K562 (cell line): Measurements from ENCODE around the gene C19orf67. TPM values are rescaled to one million over a fixed set of nuclear protein-coding genes. Genes with fewer than 3 reads are reported as not detected.

ENCODE experiments used
- ATAC-seq: fragments of 200-7000 bp; cut with Tn5 transposase; 3 replicates; pipeline ENCODE4 v1.9.1; 2020; ENCODE audit warnings: moderate library complexity
- BruUV-seq: library from RNA; stranded (reverse); fragments of 400-500 nt; replicated peaks from 2 replicates; lab custom pipeline; 2021; lab: Mats Ljungman, UMichigan
- CTCF ChIA-PET: fragments of 300-600 bp; formaldehyde crosslinking; extraction: SDS; loops from one replicate; lab custom pipeline; 2021; ENCODE audit warnings: low intra/inter-chr PET ratio; lab: Yijun Ruan, JAX
- POLR2A ChIA-PET: fragments of 300-600, 350-650 bp; sonication (Branson Sonifier 250); formaldehyde crosslinking; extraction: SDS; loops from one replicate; lab custom pipeline; 2021; ENCODE audit warnings: antibody characterized with exemption, inconsistent platforms; lab: Yijun Ruan, JAX
- DNase-seq, 4 experiments: peaks; one replicate each; pipeline versions ENCODE4 v3.0.0 to v3.0.0-alpha.2; 2011 to 2018; ENCODE audit warnings: low spot score in 3 of 4, mixed read lengths in 3 of 4; ENCODE audit errors: extremely low read depth in 1 of 4
- FAIRE-seq: peaks from 2 replicates; lab custom pipeline; 2011; peaks lifted over from hg19 to GRCh38; lab: Jason Lieb, UNC
- H2AFZ ChIP-seq: 2 replicates; pipeline ENCODE4 v1.6.0; 2011; ENCODE audit warnings: low read depth, low read length, control low read depth, inconsistent platforms
- H3K27ac ChIP-seq: fragments of 200-600 bp; 3 replicates; pipeline ENCODE4 v1.8.0; 2011; ENCODE audit warnings: low read depth, mild to moderate bottlenecking, control low read depth, inconsistent platforms, low read length, moderate library complexity, mixed read lengths; ENCODE audit errors: extremely low read depth
- H3K27me3 ChIP-seq, 2 experiments: fragments of 300-600 bp in 1 of 2; 2 replicates in 1 of 2; 3 replicates in 1 of 2; pipeline versions ENCODE4 v1.6.0 to v1.8.0; 2011; ENCODE audit warnings: inconsistent platforms in 2 of 2, low read length in 2 of 2, mild to moderate bottlenecking in 1 of 2, mixed read lengths in 1 of 2, moderate library complexity in 1 of 2; ENCODE audit not compliant: control insufficient read depth in 2 of 2, insufficient read depth in 2 of 2
- H3K36me3 ChIP-seq: fragments of 300-600 bp; 3 replicates; pipeline ENCODE4 v1.8.0; 2011; ENCODE audit warnings: mild to moderate bottlenecking, low read length, inconsistent platforms; ENCODE audit not compliant: control insufficient read depth, insufficient read depth
- H3K4me1 ChIP-seq, 2 experiments: fragments of 200-600 bp in 1 of 2; replicated peaks in 1 of 2; 2 replicates in 1 of 2; 3 replicates in 1 of 2; pipeline versions ENCODE4 v1.5.1 to v1.8.0; 2011; ENCODE audit warnings: inconsistent platforms in 2 of 2, low read length in 2 of 2, mild to moderate bottlenecking in 1 of 2, mixed read lengths in 1 of 2, moderate library complexity in 1 of 2; ENCODE audit not compliant: control insufficient read depth in 2 of 2, insufficient read depth in 2 of 2
- H3K4me2 ChIP-seq: 2 replicates; pipeline ENCODE4 v1.6.1; 2011; ENCODE audit warnings: low read length, control low read depth, inconsistent platforms, mixed read lengths; ENCODE audit not compliant: insufficient read depth
- H3K4me3 ChIP-seq: fragments of 200-600 bp; sonication (generic), shearing (Covaris generic); 2 replicates; pipeline ENCODE4 v1.5.1; 2016; ENCODE audit warnings: control low read depth, inconsistent platforms
- H3K79me2 ChIP-seq: fragments of 200-600 bp; 3 replicates; pipeline ENCODE4 v1.8.0; 2011; ENCODE audit warnings: low read length, inconsistent platforms; ENCODE audit not compliant: control insufficient read depth, insufficient read depth
- H3K9ac ChIP-seq, 2 experiments: 2 replicates each; pipeline versions ENCODE4 v1.6.0 to v1.6.1; 2011; ENCODE audit warnings: low read depth in 2 of 2, low read length in 2 of 2, control low read depth in 1 of 2, inconsistent platforms in 1 of 2, mild to moderate bottlenecking in 1 of 2, mixed read lengths in 1 of 2; ENCODE audit not compliant: insufficient read depth in 1 of 2
- H3K9me1 ChIP-seq: one replicate; pipeline ENCODE4 v1.6.0; 2011; ENCODE audit warnings: inconsistent platforms, mild to moderate bottlenecking, low read length, moderate library complexity; ENCODE audit not compliant: control insufficient read depth, insufficient read depth
- H3K9me3 ChIP-seq: replicated peaks from 2 replicates; pipeline ENCODE4 v1.5.1; 2011; ENCODE audit warnings: low read depth, low read length, inconsistent platforms; ENCODE audit not compliant: control insufficient read depth, insufficient read depth
- H4K20me1 ChIP-seq: replicated peaks from 2 replicates; pipeline ENCODE4 v1.6.1; 2011; ENCODE audit warnings: low read length, inconsistent platforms, mixed read lengths; ENCODE audit not compliant: control insufficient read depth, insufficient read depth
- ATF1 ChIP-seq, 2 experiments: fragments of 450-650 bp in 1 of 2; IDR thresholded peaks; 2 replicates each; pipeline ENCODE4 v1.6.1; 2016; ENCODE audit warnings: missing compliant biosample characterization in 1 of 2, missing genetic modification characterization in 1 of 2
- ATF2 ChIP-seq: sonication (generic); formaldehyde crosslinking; IDR thresholded peaks from 2 replicates; pipeline ENCODE4 v1.8.1; 2022; ENCODE audit warnings: missing genetic modification reagents
- CHCHD3 ChIP-seq: fragments of 250-450 bp; sonication (Bioruptor Pico); IDR thresholded peaks from 2 replicates; pipeline ENCODE4 v2.1.2; 2022; ENCODE audit warnings: mild to moderate bottlenecking
- GABPA ChIP-seq: fragments of 200-800 bp; sonication (Bioruptor generic); conservative IDR thresholded peaks from 2 replicates; pipeline ENCODE4 v1.6.1; 2016; ENCODE audit warnings: low read depth, missing genetic modification characterization, missing compliant biosample characterization
- HIVEP1 ChIP-seq: fragments of 250-450 bp; sonication (Bioruptor Pico); IDR thresholded peaks from 2 replicates; pipeline ENCODE4 v1.4.0; 2020; ENCODE audit warnings: mild to moderate bottlenecking
- HMG20B ChIP-seq: fragments of 250-450 bp; sonication (Bioruptor Pico); IDR thresholded peaks from 2 replicates; pipeline ENCODE4 v1.5.0; 2021; ENCODE audit warnings: mild to moderate bottlenecking
- MAFF ChIP-seq: IDR thresholded peaks from 2 replicates; pipeline ENCODE4 v1.6.1; 2012; ENCODE audit warnings: low read length, improper control_type of control experiment
- NR0B1 ChIP-seq: fragments of 450-650 bp; IDR thresholded peaks from one replicate; pipeline ENCODE4 v1.6.1; 2018; ENCODE audit warnings: mild to moderate bottlenecking, moderate library complexity; ENCODE audit not compliant: partially characterized antibody
- OTX1 ChIP-seq: fragments of 450-650 bp; formaldehyde crosslinking; IDR thresholded peaks from 2 replicates; pipeline ENCODE4 v1.4.0; 2022; ENCODE audit warnings: mild to moderate bottlenecking
- PML ChIP-seq: IDR thresholded peaks from 2 replicates; pipeline ENCODE4 v1.6.1; 2012; ENCODE audit warnings: low read length, inconsistent platforms
- PRPF4 ChIP-seq: fragments of 200-400 bp; formaldehyde crosslinking; IDR thresholded peaks from one replicate; pipeline ENCODE4 v1.6.1; 2017; ENCODE audit warnings: low read length, low read depth, mild to moderate bottlenecking; ENCODE audit not compliant: insufficient read depth, poor library complexity, severe bottlenecking
- RBM17 ChIP-seq: fragments of 200-400 bp; formaldehyde crosslinking; IDR thresholded peaks from 2 replicates; pipeline ENCODE4 v1.6.1; 2017; ENCODE audit warnings: low read depth, mild to moderate bottlenecking, low read length, borderline replicate concordance
- RHOXF2B ChIP-seq: fragments of 250-450 bp; sonication (Bioruptor Pico); conservative IDR thresholded peaks from 2 replicates; pipeline ENCODE4 v1.5.1; 2021
- SMAD4 ChIP-seq: fragments of 250-450 bp; sonication (Bioruptor Pico); conservative IDR thresholded peaks from 2 replicates; pipeline ENCODE4 v1.8.0; 2021; ENCODE audit warnings: inconsistent platforms, mild to moderate bottlenecking, moderate library complexity
- THAP12 ChIP-seq: fragments of 250-450 bp; sonication (Bioruptor Pico); IDR thresholded peaks from 2 replicates; pipeline ENCODE4 v1.9.0; 2021; ENCODE audit warnings: mild to moderate bottlenecking, inconsistent platforms
- TOE1 ChIP-seq, 2 experiments: fragments of 450-650 bp in 1 of 2; sonication (generic) in 1 of 2; formaldehyde crosslinking in 1 of 2; IDR thresholded peaks; 2 replicates each; pipeline versions ENCODE4 v1.7.1 to v1.8.0; 2016 to 2022; ENCODE audit warnings: borderline replicate concordance in 2 of 2, mild to moderate bottlenecking in 2 of 2, antibody characterized with exemption in 1 of 2, inconsistent platforms in 1 of 2, low read depth in 1 of 2, missing genetic modification reagents in 1 of 2, moderate library complexity in 1 of 2
- ZBTB17 ChIP-seq: fragments of 450-650 bp; formaldehyde crosslinking; IDR thresholded peaks from 2 replicates; pipeline ENCODE4 v1.4.0; 2020; ENCODE audit warnings: mild to moderate bottlenecking
- whole genome bisulfite sequencing: fragments of 100-300 bp; shearing (Covaris generic); methylation state at CpG from one replicate; pipeline ENCODE4 v1.1.6; 2016; ENCODE audit warnings: low coverage, mixed read lengths; ENCODE audit not compliant: insufficient coverage; ENCODE audit errors: missing lambda C conversion rate; 5-methylcytosine and 5-hydroxymethylcytosine counted together
- in situ Hi-C: fragments of 300-500 bp; cut with MboI; formaldehyde crosslinking; loops from 4 replicates; pipeline ENCODE4 v1.15.0; 2018; ENCODE audit warnings: inconsistent platforms, mixed read lengths
- intact Hi-C: fragments of 100-400 bp; cut with micrococcal nuclease; formaldehyde crosslinking; loops from 2 replicates; pipeline ENCODE4 v1.14.2; 2022
- polyA plus RNA-seq, 8 experiments: library from polyadenylated mRNA; depleted of rRNA in 4 of 8; stranded (reverse) in 5 of 8; unstranded in 3 of 8; fragments of >200 nt; fragmentation: Nextera tagmentation in 2 of 8; fragmentation: Illumina TruSeq in 1 of 8; extraction: Ambion mirVana in 2 of 8; extraction: Trizol in 1 of 8; gene quantifications; 2 replicates each; pipeline versions ENCODE4 v1.2.1 to v1.2.3, GENCODE V29; 2011 to 2014; ENCODE audit warnings: inconsistent platforms in 1 of 8, missing spikeins in 1 of 8
- total RNA-seq, 7 experiments: library from RNA; depleted of rRNA in 6 of 7; stranded (reverse); fragments of >200 nt in 6 of 7; fragmentation: Illumina TruSeq in 2 of 7; extraction: Trizol in 2 of 7; gene quantifications; 2 replicates each; pipeline versions ENCODE4 v1.2.1 to v1.2.3, GENCODE V29; 2011 to 2021; ENCODE audit warnings: low replicate concordance in 1 of 7

The C19orf67 gene
- total and polyA plus RNA-seq, 9 of the 15 experiments (the other 6 are each of a cell fraction or from before 2014, with no cell fraction given): 0.29 to 1.8 (median 0.51) TPM; not detected in 3

- ATAC-seq (peak; percentile 76), FAIRE-seq (no peak), DNase-seq (peak; percentile 82 to 85 (median 83))
- Histone ChIP-seq H3K27me3 (no peaks in the 10 kb centered on the region), H4K20me1 (no peaks in the 10 kb centered on the region), H3K9me3 (no peaks in the 10 kb centered on the region), H3K4me1 (peaks cover 9 to 48% of the 10 kb centered on the region in 2 experiments; a peak in 4 of 5 replicates), H3K79me2 (peaks cover 19% of the 10 kb centered on the region), H3K36me3 (no peaks in the 10 kb centered on the region), H2AFZ (peak overlapping the region; percentile 95), H3K27ac (peak overlapping the region; percentile 68), H3K4me3 (peak overlapping the region; percentile 55), H3K9me1 (no peaks in the 10 kb centered on the region), H3K4me2 (peak overlapping the region; percentile 82), H3K9ac (peak overlapping the region; percentile 69 to 97)
- CTCF ChIA-PET: interaction anchor here (0.6 to 3.7 kb wide), 7 partner anchors 16 to 458 kb away, joined by 3 to 39 read pairs (median 3); no protein-coding TSS in a partner anchor
- BruUV-seq: no TSS peak
- POLR2A ChIA-PET: interaction anchor here (0.5 to 1.3 kb wide), 4 partner anchors 43 to 443 kb away, joined by 3 to 4 read pairs (median 4); partner anchors contain the start of gene ASF1B
- in situ Hi-C loops: loop anchor here (5.0 to 25.0 kb wide), 2 partner anchors 191 to 486 kb away; no protein-coding TSS in a partner anchor
- intact Hi-C loops: no loop called here
- WGBS: 1% methylated on average over 76 of the region's 106 CpGs
- no peak for TF ChIP-seq ZBTB17 (CRISPR knock-in tag)
- no peak for TF ChIP-seq ATF2 (CRISPR knock-in tag)
- TF ChIP-seq MAFF: no peak
- no peak for TF ChIP-seq HMG20B
- no peak for TF ChIP-seq HIVEP1 (CRISPR knock-in tag)
- peak; percentile 59 for TF ChIP-seq THAP12 (CRISPR knock-in tag)
- no peak for TF ChIP-seq PRPF4
- no peak for TF ChIP-seq OTX1 (CRISPR knock-in tag)
- TF ChIP-seq PML: no peak
- TF ChIP-seq RBM17: no peak
- TF ChIP-seq ATF1 (CRISPR knock-in tag; IDR thresholded peaks at IDR 0.05): no peak
- no peak for TF ChIP-seq ATF1 (tag; IDR thresholded peaks at IDR 0.05)
- TF ChIP-seq SMAD4 (CRISPR knock-in tag): peak; percentile 83
- 0 out of 2 replicates have a peak, but pooled peaks have one; percentile 19 for TF ChIP-seq GABPA
- TF ChIP-seq RHOXF2B (CRISPR knock-in tag): no peak
- TF ChIP-seq NR0B1: no peak
- TF ChIP-seq TOE1 (IDR thresholded peaks at IDR 0.05; ENCODE audit: borderline replicate concordance): no peak
- no peak for TF ChIP-seq TOE1 (CRISPR knock-in tag; IDR thresholded peaks at IDR 0.05; ENCODE audit: borderline replicate concordance, low read depth)
- no peak for TF ChIP-seq CHCHD3
Observed at GRCh38 chr19:14073261-14073924, 12.2 kb downstream of the C19orf67 start.
